ENCODE data around the gene GNS.

GRCh38 chr12:64794305-64794704 is 35.1 kb upstream of the GNS start:
- no peak for TF ChIP-seq TAF1 (IDR thresholded peaks at IDR 0.05; ENCODE audit: borderline replicate concordance, low read depth, low read length)
- no peak for TF ChIP-seq POLR2A (IDR thresholded peaks at IDR 0.05; ENCODE audit: low read depth, low read length)

Measured in GM12892 (cell line).